Small intestine (tissue), 7 donors: Measurements from ENCODE around the gene PRDM11. TPM values are rescaled to one million over a fixed set of nuclear protein-coding genes. Genes with fewer than 3 reads are reported as not detected.
A peak's percentile ranks its signal among the peaks of the same experiment; 100 is the strongest.

Source experiments
- DNase-seq, 2 donors: peaks; one replicate each; pipeline versions ENCODE4 v3.0.0 to v3.0.0-alpha.2; 2013
- FAIRE-seq: peaks from 2 replicates; lab custom pipeline; 2012; peaks lifted over from hg19 to GRCh38; lab: Jason Lieb, UNC
- H3K27ac ChIP-seq, 3 donors: one replicate each; pipeline ENCODE4 v1.5.1; 2013; ENCODE audit warnings: low read length in 2 of 3, mild to moderate bottlenecking in 2 of 3, control low read depth in 1 of 3, inconsistent platforms in 1 of 3, low read depth in 1 of 3, moderate library complexity in 1 of 3
- H3K27me3 ChIP-seq, 3 donors: one replicate each; pipeline ENCODE4 v1.6.1; 2013; ENCODE audit warnings: low read length in 3 of 3, inconsistent platforms in 1 of 3; ENCODE audit not compliant: control insufficient read depth in 3 of 3, insufficient read depth in 3 of 3
- H3K36me3 ChIP-seq, 3 donors: one replicate each; pipeline ENCODE4 v1.6.1; 2013; ENCODE audit warnings: low read length in 3 of 3, inconsistent platforms in 1 of 3, low read depth in 1 of 3, mild to moderate bottlenecking in 1 of 3, moderate library complexity in 1 of 3; ENCODE audit not compliant: control insufficient read depth in 3 of 3, insufficient read depth in 2 of 3
- H3K4me1 ChIP-seq, 3 donors: one replicate each; pipeline ENCODE4 v1.6.1; 2013; ENCODE audit warnings: low read length in 2 of 3, inconsistent platforms in 1 of 3, low read depth in 1 of 3, mild to moderate bottlenecking in 1 of 3, moderate library complexity in 1 of 3; ENCODE audit not compliant: control insufficient read depth in 3 of 3, insufficient read depth in 2 of 3
- H3K4me3 ChIP-seq, 3 donors: one replicate each; pipeline ENCODE4 v1.5.1; 2013; ENCODE audit warnings: low read length in 3 of 3, control low read depth in 1 of 3, inconsistent platforms in 1 of 3, low read depth in 1 of 3, mild to moderate bottlenecking in 1 of 3, moderate library complexity in 1 of 3
- H3K9me3 ChIP-seq, 2 donors: one replicate each; pipeline ENCODE4 v1.6.1; 2013; ENCODE audit warnings: low read depth in 1 of 2, low read length in 1 of 2; ENCODE audit not compliant: control insufficient read depth in 2 of 2, insufficient read depth in 1 of 2
- WGBS, 3 donors: extraction: QIAGEN DNeasy Blood & Tissue Kit; methylation state at CpG; one replicate each; pipeline ENCODE4 v1.1.7; 2013; 5-methylcytosine and 5-hydroxymethylcytosine counted together
- polyA plus RNA-seq, 4 donors: library from polyadenylated mRNA; stranded (reverse) in 3 of 4; unstranded in 1 of 4; fragments of 200-250 nt in 3 of 4; fragments of 120-200 nt in 1 of 4; gene quantifications; one replicate each; pipeline versions ENCODE4 v1.2.1 to v1.2.3, GENCODE V29; 2013
- donor health status: healthy with polysubstance abuse.
- donor health status: control.
- donor health status: control.
- donor health status: Bipolar disorder and iron deficiency.
- donor health status: healthy.

Gene PRDM11
- polyA plus RNA-seq, 4 donors = 0.45 to 20.4 (median 3.2) TPM

- H3K9me3 ChIP-seq = no peaks in the 10 kb centered on the region
- 97% methylated on average over 19 of the region's 19 CpGs for WGBS, 3 donors
- no peak overlapping the region for H3K4me3 ChIP-seq
- no peak for DNase-seq
- peaks cover 0 to 3% (median 0%) of the 10 kb centered on the region in 3 donors for H3K4me1 ChIP-seq
- peaks cover 0 to 68% (median 3%) of the 10 kb centered on the region in 3 donors for H3K36me3 ChIP-seq
- no peak for FAIRE-seq
- no peak overlapping the region for H3K27ac ChIP-seq
- H3K27me3 ChIP-seq = no peaks in the 10 kb centered on the region
These were observed 81.4 kb downstream of the PRDM11 start for GRCh38 chr11:45227836-45228235.

GRCh38 chr11:45229401-45230020 is 83.1 kb downstream of the PRDM11 start:
- Histone ChIP-seq H3K27me3 (no peaks in the 10 kb centered on the region), H3K36me3 (peaks cover 0 to 60% (median 3%) of the 10 kb centered on the region in 3 donors), H3K4me3 (no peak overlapping the region), H3K9me3 (no peaks in the 10 kb centered on the region), H3K4me1 (no peaks in the 10 kb centered on the region), H3K27ac (no peak overlapping the region)
- DNase-seq (no peak), FAIRE-seq (no peak)
- 85 to 89% (median 86%) methylated on average over 5 of the region's 5 CpGs for WGBS, 3 donors

DNA sequence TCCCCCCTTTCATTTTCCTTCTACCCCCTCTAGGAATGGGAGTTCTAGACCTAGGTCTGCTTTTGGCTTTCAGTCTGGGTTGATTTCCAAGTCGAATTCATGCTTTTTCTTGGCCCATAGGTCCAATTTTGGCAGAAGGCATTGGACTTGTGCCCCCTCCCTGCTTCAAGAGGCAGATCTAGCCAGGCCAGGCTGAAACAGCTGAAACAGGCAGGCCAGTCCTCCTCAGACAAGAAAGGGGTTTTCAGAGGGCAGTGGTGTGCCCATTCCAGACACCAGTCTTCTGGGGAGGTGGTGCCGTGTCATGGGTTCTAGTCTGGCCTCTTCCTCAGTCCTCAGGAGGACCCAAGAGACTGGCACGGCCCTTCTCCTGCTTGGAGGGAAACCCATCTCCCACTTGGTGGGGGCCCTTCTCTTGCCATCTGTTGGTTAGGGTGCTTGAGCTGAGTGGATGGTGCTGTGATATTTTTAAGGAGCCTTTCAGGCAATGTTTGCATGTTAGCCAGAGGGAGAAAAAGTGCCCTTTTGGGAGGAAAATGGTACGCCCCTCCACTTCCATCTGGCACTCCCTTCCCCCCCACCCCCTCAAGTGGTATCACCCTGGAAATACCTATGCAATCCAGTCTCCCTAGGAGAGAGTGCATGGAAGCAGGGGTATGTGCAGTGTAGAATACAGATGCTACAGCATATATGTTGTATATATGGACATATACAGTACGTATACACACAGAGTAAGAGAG is 86.1 kb downstream of the PRDM11 start:
- H3K27me3 ChIP-seq = no peaks in the 10 kb centered on the region
- no peaks in the 10 kb centered on the region for H3K9me3 ChIP-seq
- no peak overlapping the region for H3K27ac ChIP-seq
- 82 to 86% (median 85%) methylated on average over 5 of the region's 5 CpGs for WGBS, 3 donors
- H3K36me3 ChIP-seq = peaks cover 0 to 34% (median 0%) of the 10 kb centered on the region in 3 donors
- FAIRE-seq (no peak), DNase-seq (no peak)
- H3K4me1 ChIP-seq = no peaks in the 10 kb centered on the region
- H3K4me3 ChIP-seq = no peak overlapping the region

- H3K27me3 ChIP-seq = no peaks in the 10 kb centered on the region
- FAIRE-seq (no peak), DNase-seq (peak; percentile 64 to 78)
- no peaks in the 10 kb centered on the region for H3K4me1 ChIP-seq
- 53 to 58% (median 54%) methylated on average over 16 to 17 of the region's 17 CpGs for WGBS, 3 donors
- no peak overlapping the region for H3K4me3 ChIP-seq
- no peak overlapping the region for H3K27ac ChIP-seq
- no peaks in the 10 kb centered on the region for H3K9me3 ChIP-seq
- H3K36me3 ChIP-seq = peaks cover 0 to 27% (median 0%) of the 10 kb centered on the region in 3 donors
These were observed 86.8 kb downstream of the PRDM11 start for GRCh38 chr11:45233121-45233803.

- Histone ChIP-seq H3K27me3 (no peaks in the 10 kb centered on the region), H3K4me1 (no peaks in the 10 kb centered on the region), H3K36me3 (peaks cover 0 to 22% (median 0%) of the 10 kb centered on the region in 3 donors), H3K27ac (no peak overlapping the region), H3K4me3 (no peak overlapping the region), H3K9me3 (no peaks in the 10 kb centered on the region)
- WGBS, 3 donors = 51 to 67% (median 65%) methylated on average over 14 of the region's 14 CpGs
- FAIRE-seq (no peak), DNase-seq (no peak)
These were observed 87.3 kb downstream of the PRDM11 start for GRCh38 chr11:45233804-45234170.

DNA sequence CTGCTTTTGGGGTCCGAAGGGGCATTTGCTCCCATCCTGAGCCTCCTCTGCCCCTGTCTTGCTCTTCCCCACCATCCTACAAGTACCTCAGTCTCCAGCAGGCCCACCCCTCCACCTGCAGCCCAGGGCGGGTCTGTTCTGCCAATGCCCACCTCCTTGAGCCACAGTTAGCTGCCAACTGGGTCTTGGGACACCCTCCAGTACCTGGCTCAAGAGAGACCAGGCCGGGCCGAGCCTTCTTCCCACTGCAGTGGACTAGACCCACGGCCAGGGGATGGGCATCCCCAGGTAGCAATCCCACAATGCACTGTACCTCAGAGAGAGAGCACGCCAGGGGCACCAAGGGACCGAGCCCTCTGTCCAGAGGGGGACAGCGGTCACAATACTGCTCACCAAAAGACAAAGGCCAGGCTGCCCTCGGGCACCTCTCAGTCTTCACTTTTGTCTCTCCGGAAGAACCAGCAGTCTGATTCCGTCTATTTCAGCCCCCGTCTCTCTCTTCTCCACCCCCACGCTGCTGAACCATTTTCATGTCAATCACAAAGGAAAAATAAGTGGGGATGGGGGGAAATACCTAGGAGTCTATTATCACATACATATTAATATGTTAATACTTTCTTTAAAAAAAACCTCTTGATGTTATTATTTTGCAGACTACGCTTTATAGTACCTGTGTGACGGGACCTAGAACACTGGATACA is 88.0 kb downstream of the PRDM11 start:
- Histone ChIP-seq H3K27me3 (no peaks in the 10 kb centered on the region), H3K4me1 (no peaks in the 10 kb centered on the region), H3K9me3 (no peaks in the 10 kb centered on the region), H3K36me3 (peaks cover 0 to 21% (median 0%) of the 10 kb centered on the region in 3 donors), H3K27ac (no peak overlapping the region), H3K4me3 (no peak overlapping the region)
- FAIRE-seq = no peak
- DNase-seq = no peak
- WGBS, 3 donors = 94 to 95% (median 94%) methylated on average over 15 of the region's 15 CpGs

DNA sequence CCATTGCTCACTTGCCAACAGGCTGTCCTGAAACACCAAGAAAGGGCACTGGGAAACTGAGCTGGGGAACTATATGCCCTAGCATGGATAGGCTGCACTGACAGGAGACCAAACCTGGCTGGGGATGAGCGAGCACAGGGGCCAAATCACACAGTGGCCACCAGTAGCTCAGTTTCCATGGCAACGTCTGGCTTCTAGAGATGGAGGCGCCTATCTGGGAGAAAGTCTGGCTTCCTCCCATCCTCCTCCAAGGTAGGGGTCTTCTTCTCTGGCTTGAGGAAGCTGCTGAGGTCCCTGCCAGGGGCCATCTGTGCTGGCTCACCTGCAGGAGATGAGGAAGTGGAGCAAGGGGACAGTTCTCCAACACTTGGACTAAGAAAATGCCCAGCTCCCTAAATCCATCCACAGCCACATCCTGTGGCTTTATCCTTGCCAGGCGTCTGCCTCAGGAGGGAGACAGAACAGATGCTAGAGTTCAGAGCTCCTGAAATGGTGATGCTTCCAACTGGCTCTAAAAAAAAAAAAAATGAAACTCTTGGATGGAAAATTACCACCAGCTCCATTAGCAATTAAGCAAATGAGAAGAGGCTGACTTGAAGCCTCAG is 91.4 kb downstream of the PRDM11 start:
- no peak for FAIRE-seq
- DNase-seq = no peak
- H3K4me1 ChIP-seq = no peaks in the 10 kb centered on the region
- H3K9me3 ChIP-seq = no peaks in the 10 kb centered on the region
- H3K4me3 ChIP-seq = no peak overlapping the region
- no peaks in the 10 kb centered on the region for H3K27me3 ChIP-seq
- 55 to 79% (median 73%) methylated on average over 4 of the region's 4 CpGs for whole genome bisulfite sequencing, 3 donors
- H3K27ac ChIP-seq = no peak overlapping the region
- H3K36me3 ChIP-seq = peaks cover 0 to 3% (median 0%) of the 10 kb centered on the region in 3 donors

- Histone ChIP-seq H3K36me3 (peaks cover 0 to 7% (median 0%) of the 10 kb centered on the region in 3 donors), H3K4me1 (no peaks in the 10 kb centered on the region), H3K9me3 (no peaks in the 10 kb centered on the region), H3K4me3 (no peak overlapping the region), H3K27me3 (no peaks in the 10 kb centered on the region), H3K27ac (no peak overlapping the region)
- no peak for DNase-seq
- no peak for FAIRE-seq
- WGBS, 3 donors = 77 to 90% (median 89%) methylated on average over 3 of the region's 3 CpGs
These were observed 92.3 kb downstream of the PRDM11 start for GRCh38 chr11:45238724-45239123.
